KG1 (cell line): Measurements from ENCODE around the gene ID2.
A peak's percentile ranks its signal among the peaks of the same experiment; 100 is the strongest.

Experiments
- DNase-seq: peaks from one replicate; lab custom pipeline; 2025; lab: John Stamatoyannopoulos, UW

Gene ID2

GRCh38 chr2:8670580-8670979 lies 11.3 kb upstream of the ID2 start:
- DNase-seq, result no peak

- no peak for DNase-seq
Observed at GRCh38 chr2:8671176-8671575, 10.7 kb upstream of the ID2 start.

GRCh38 chr2:8671802-8672201 lies 10.1 kb upstream of the ID2 start:
- no peak for DNase-seq

- DNase-seq, result no peak
Observed at GRCh38 chr2:8672940-8673339, 8.9 kb upstream of the ID2 start.

GRCh38 chr2:8673381-8673780 lies 8.5 kb upstream of the ID2 start:
- DNase-seq, result no peak

GRCh38 chr2:8674420-8675009 lies 7.3 kb upstream of the ID2 start:
- no peak for DNase-seq

- DNase-seq, result no peak
Observed at GRCh38 chr2:8675543-8675942, 6.3 kb upstream of the ID2 start.

- no peak for DNase-seq
Observed at GRCh38 chr2:8676191-8676920, 5.5 kb upstream of the ID2 start.

- no peak for DNase-seq
Observed at GRCh38 chr2:8676921-8677645, 4.8 kb upstream of the ID2 start.

- DNase-seq, result no peak
Observed at GRCh38 chr2:8677646-8678592, 3.9 kb upstream of the ID2 start.

- peak; percentile 22 for DNase-seq
Observed at GRCh38 chr2:8678731-8679566, 2.9 kb upstream of the ID2 start.

- DNase-seq, result no peak
Observed at GRCh38 chr2:8679567-8679826, 2.4 kb upstream of the ID2 start.

GRCh38 chr2:8679827-8680731 lies 1.8 kb upstream of the ID2 start:
- DNase-seq, result no peak

GRCh38 chr2:8680822-8681760 lies 765 bp upstream of the ID2 start:
- peak; percentile 70 for DNase-seq

- DNase-seq, result peak; percentile 63
Observed at GRCh38 chr2:8682719-8683667, 1.1 kb downstream of the ID2 start.

GRCh38 chr2:8684540-8684877 lies 2.7 kb downstream of the ID2 start:
- DNase-seq, result peak; percentile 45

GRCh38 chr2:8684878-8685696 lies 3.2 kb downstream of the ID2 start:
- DNase-seq, result no peak
